Measurements from ENCODE around the gene NEK8.

The NEK8 gene

DNA sequence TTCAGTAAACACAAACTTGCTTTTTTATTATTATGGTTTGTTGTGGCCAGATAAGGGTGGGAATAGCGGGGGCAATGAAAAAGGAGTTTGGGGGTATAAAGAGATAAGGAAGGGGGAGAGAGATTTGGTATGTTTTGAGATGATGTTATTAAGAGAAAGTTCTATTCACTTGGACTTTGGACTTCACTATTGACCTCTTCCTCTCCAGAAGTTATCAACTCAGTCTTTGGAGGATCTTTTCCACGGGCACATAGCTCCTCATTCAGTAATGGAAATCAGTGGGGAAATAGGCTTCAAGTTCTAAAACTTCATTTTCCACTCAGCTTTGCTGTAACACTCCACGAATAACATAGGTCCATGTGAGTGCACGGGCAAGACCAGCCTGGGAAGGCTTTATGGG is 40.1 kb upstream of the NEK8 start:
- no peak for TF ChIP-seq POLR2AphosphoS5 (IDR thresholded peaks at IDR 0.05; ENCODE audit: low read depth, low read length)
- TF ChIP-seq REST (IDR thresholded peaks at IDR 0.05; ENCODE audit: insufficient read depth in 1 of 2, low read depth in 2 of 2, low read length in 2 of 2), result no peak
- TF ChIP-seq FOXP2 (optimal IDR thresholded peaks at IDR 0.05; ENCODE audit: borderline replicate concordance, extremely low read depth, extremely low read length, insufficient read depth), result no peak
- no peak for TF ChIP-seq SIN3A (IDR thresholded peaks at IDR 0.05; ENCODE audit: borderline replicate concordance, insufficient read depth, low read length)
- no peak for TF ChIP-seq TAF1 (IDR thresholded peaks at IDR 0.05; ENCODE audit: borderline replicate concordance, insufficient read depth, low read length)

DNA sequence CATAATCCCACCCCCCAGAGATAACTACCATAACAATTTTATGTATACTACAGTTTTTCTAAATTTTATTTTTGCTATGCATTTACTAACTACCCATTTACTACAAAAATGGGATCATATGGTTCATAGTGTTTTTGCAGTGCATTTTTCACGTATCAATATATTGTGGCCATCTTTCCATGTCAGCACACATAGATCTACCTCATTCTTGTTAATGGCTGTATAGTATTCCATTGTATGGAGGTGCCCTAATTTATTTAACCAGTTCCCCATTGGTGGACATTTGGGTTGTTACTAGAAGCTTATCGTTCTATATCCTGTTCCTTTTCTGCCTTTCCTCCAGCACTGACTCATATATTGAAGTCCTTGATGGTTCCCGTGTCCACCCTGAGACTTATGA is 39.6 kb upstream of the NEK8 start:
- TF ChIP-seq FOXP2 (optimal IDR thresholded peaks at IDR 0.05; ENCODE audit: borderline replicate concordance, extremely low read depth, extremely low read length, insufficient read depth) (no peak), TAF1 (IDR thresholded peaks at IDR 0.05; ENCODE audit: borderline replicate concordance, insufficient read depth, low read length) (no peak), REST (IDR thresholded peaks at IDR 0.05; ENCODE audit: insufficient read depth in 1 of 2, low read depth in 2 of 2, low read length in 2 of 2) (no peak)

- TF ChIP-seq TAF1 (IDR thresholded peaks at IDR 0.05; ENCODE audit: borderline replicate concordance, insufficient read depth, low read length) (no peak), POLR2AphosphoS5 (IDR thresholded peaks at IDR 0.05; ENCODE audit: low read depth, low read length) (no peak), FOXP2 (optimal IDR thresholded peaks at IDR 0.05; ENCODE audit: borderline replicate concordance, extremely low read depth, extremely low read length, insufficient read depth) (no peak), SIN3A (IDR thresholded peaks at IDR 0.05; ENCODE audit: borderline replicate concordance, insufficient read depth, low read length) (no peak)
Observed at GRCh38 chr17:28693869-28694268, 34.7 kb upstream of the NEK8 start.

DNA sequence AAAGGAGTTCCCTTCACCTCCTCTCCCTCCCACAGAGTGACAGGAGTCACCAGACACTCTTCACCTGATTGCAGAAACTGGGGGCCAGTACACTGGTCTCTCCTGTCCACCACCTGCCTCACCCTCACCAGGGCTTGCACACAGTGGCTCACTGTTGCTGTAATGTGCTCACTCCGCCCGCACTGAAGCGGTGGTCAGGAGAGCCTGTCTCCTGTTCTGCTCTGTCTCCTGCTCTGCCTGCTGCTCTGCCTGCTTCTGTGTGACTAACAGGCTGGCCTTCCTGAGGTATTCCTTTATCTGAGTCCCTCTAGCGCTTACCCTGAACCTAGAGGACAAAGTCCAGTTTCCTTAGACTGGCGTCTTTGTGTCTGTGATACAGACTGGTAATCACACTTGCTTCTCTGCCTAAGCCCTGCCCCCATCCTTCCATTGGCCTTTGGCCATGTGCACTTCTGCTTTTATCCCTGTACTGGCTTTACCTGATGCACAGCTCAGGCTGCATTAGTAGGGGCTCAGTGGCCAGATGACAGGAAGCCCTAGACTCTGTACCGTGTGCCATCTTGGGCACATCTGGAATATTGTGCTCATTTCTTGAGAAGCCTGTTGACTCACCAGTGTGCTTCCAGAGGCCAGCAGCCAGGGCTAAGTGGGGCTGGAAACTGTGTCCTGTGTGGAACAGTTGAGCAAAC is 30.2 kb upstream of the NEK8 start:
- TF ChIP-seq REST (IDR thresholded peaks at IDR 0.05; ENCODE audit: insufficient read depth in 1 of 2, low read depth in 2 of 2, low read length in 2 of 2) (no peak), FOXP2 (optimal IDR thresholded peaks at IDR 0.05; ENCODE audit: borderline replicate concordance, extremely low read depth, extremely low read length, insufficient read depth) (no peak), POLR2AphosphoS5 (IDR thresholded peaks at IDR 0.05; ENCODE audit: low read depth, low read length) (no peak), SIN3A (IDR thresholded peaks at IDR 0.05; ENCODE audit: borderline replicate concordance, insufficient read depth, low read length) (no peak), TAF1 (IDR thresholded peaks at IDR 0.05; ENCODE audit: borderline replicate concordance, insufficient read depth, low read length) (no peak)

DNA sequence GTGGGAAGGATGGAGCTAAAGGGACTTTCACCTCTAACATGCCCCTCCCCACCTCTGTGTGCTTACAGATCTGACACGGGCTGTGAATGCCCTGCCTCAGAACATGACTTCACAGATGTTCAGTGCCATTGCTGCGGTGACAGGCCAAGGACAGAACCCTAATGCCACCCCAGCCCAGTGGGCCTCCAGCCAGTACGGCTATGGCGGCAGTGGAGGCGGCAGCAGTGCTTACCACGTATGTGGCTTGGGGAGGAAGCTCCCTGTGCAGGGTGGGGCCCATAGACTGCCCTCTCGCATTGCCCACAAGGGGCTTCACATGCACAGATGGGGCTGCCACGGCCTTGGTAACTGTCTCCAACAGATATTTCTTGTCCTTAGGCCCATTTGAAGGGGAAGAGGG is 28.3 kb upstream of the NEK8 start:
- no peak for TF ChIP-seq FOXP2 (optimal IDR thresholded peaks at IDR 0.05; ENCODE audit: borderline replicate concordance, extremely low read depth, extremely low read length, insufficient read depth)
- TF ChIP-seq REST (IDR thresholded peaks at IDR 0.05; ENCODE audit: insufficient read depth in 1 of 2, low read depth in 2 of 2, low read length in 2 of 2), result no peak
- no peak for TF ChIP-seq SIN3A (IDR thresholded peaks at IDR 0.05; ENCODE audit: borderline replicate concordance, insufficient read depth, low read length)
- TF ChIP-seq POLR2AphosphoS5 (IDR thresholded peaks at IDR 0.05; ENCODE audit: low read depth, low read length), result no peak

Measured in PFSK-1 (cell line).